Upper lobe of right lung (tissue), 1 donor: ENCODE results near the gene GNA15. TPM values are rescaled to one million over a fixed set of nuclear protein-coding genes. Genes with fewer than 3 reads are reported as not detected.

ENCODE experiments used
- ATAC-seq: fragments of 200-7000 bp; cut with Tn5 transposase; one replicate; pipeline ENCODE4 v1.9.1; 2020; ENCODE audit warnings: mild to moderate bottlenecking, moderate library complexity
- DNase-seq: peaks from one replicate; pipeline ENCODE4 v3.0.0-alpha.2; 2020
- H3K27ac ChIP-seq: fragments of 200-600 bp; one replicate; pipeline ENCODE4 v1.8.0; 2022
- H3K27me3 ChIP-seq: fragments of 200-600 bp; one replicate; pipeline ENCODE4 v1.8.0; 2022; ENCODE audit warnings: mild to moderate bottlenecking
- H3K36me3 ChIP-seq: fragments of 200-600 bp; one replicate; pipeline ENCODE4 v1.8.0; 2022
- H3K4me1 ChIP-seq: fragments of 200-600 bp; one replicate; pipeline ENCODE4 v1.8.0; 2022
- H3K4me3 ChIP-seq: fragments of 200-600 bp; one replicate; pipeline ENCODE4 v1.8.0; 2022; ENCODE audit warnings: mild to moderate bottlenecking
- H3K9me3 ChIP-seq: fragments of 200-600 bp; one replicate; pipeline ENCODE4 v1.8.0; 2022
- CTCF ChIP-seq: fragments of 200-600 bp; IDR thresholded peaks from one replicate; pipeline ENCODE4 v1.8.0; 2022; ENCODE audit warnings: antibody characterized with exemption
- intact Hi-C: fragments of 100-400 bp; cut with DNase I; formaldehyde crosslinking; loops from one replicate; pipeline ENCODE4 v1.11.0; 2022
- total RNA-seq: library from RNA; stranded (reverse); fragmentation: NEBNext Ultra II Directional; extraction: Animal tissue kit (Norgen Biotek cat#: 25700); gene quantifications from one replicate; pipeline ENCODE4 v1.2.1, GENCODE V29; 2021
- donor health status: DM: no; HTN: yes; CAD: no; lungs with severe emphysema.

Gene GNA15
- total RNA-seq, 1 donor from 2014 or later, result 18.6 TPM

GRCh38 chr19:3175781-3176714 is 40.2 kb downstream of the GNA15 start:
- no peak for TF ChIP-seq CTCF
- Histone ChIP-seq H3K9me3 (no peaks in the 10 kb centered on the region), H3K4me3 (peak overlapping the region; percentile 28)

GRCh38 chr19:3176715-3177501 is 41.1 kb downstream of the GNA15 start:
- DNase-seq (peak; percentile 87), ATAC-seq (peak; percentile 82)
- no peak for TF ChIP-seq CTCF
- H3K9me3 ChIP-seq, result no peaks in the 10 kb centered on the region
- peak overlapping the region; percentile 94 for H3K27ac ChIP-seq
- intact Hi-C loops, result no loop called here
- H3K4me3 ChIP-seq, result peak overlapping the region; percentile 28
- peaks cover 14% of the 10 kb centered on the region for H3K4me1 ChIP-seq
- H3K36me3 ChIP-seq, result no peaks in the 10 kb centered on the region
- H3K27me3 ChIP-seq, result no peaks in the 10 kb centered on the region

More at GRCh38 chr19:3175781-3176714, 40.2 kb downstream of the GNA15 start:
- Histone ChIP-seq H3K4me1 (peaks cover 14% of the 10 kb centered on the region), H3K36me3 (no peaks in the 10 kb centered on the region), H3K27ac (peak overlapping the region; percentile 94), H3K27me3 (no peaks in the 10 kb centered on the region)
- intact Hi-C loops, result no loop called here
- DNase-seq (peak; percentile 91), ATAC-seq (peak; percentile 51)

GRCh38 chr19:3178377-3178972 is 42.6 kb downstream of the GNA15 start, which contains the start of gene S1PR4:
Gene S1PR4, plus strand, starts transcription at chr19:3178769. Its CDS starts 24 bp downstream, at chr19:3178793.
- no peak for TF ChIP-seq CTCF
- Histone ChIP-seq H3K36me3 (no peaks in the 10 kb centered on the region), H3K27me3 (no peaks in the 10 kb centered on the region), H3K4me1 (peaks cover 14% of the 10 kb centered on the region), H3K27ac (peak within 1 kb of the TSS; percentile 83), H3K9me3 (no peaks in the 10 kb centered on the region), H3K4me3 (peak within 1 kb of the TSS; percentile 51)
- DNase-seq (peak; percentile 77), ATAC-seq (peak; percentile 48)
- intact Hi-C loops, result no loop called here

- Histone ChIP-seq H3K9me3 (no peaks in the 10 kb centered on the region), H3K4me3 (peak overlapping the region; percentile 51), H3K4me1 (peaks cover 14% of the 10 kb centered on the region), H3K27ac (peak overlapping the region; percentile 83), H3K36me3 (no peaks in the 10 kb centered on the region), H3K27me3 (no peaks in the 10 kb centered on the region)
- DNase-seq (peak; percentile 72), ATAC-seq (peak; percentile 4)
- intact Hi-C loops, result no loop called here
- TF ChIP-seq CTCF, result no peak
These were observed 43.3 kb downstream of the GNA15 start for GRCh38 chr19:3178973-3179738.
